NOMO-1 treated with dmso at 0.1 percent for 144 hours (cell line): ENCODE measurements around the gene SEMA5A.
"Not testable (repeated sequence)": the region's sequence is repeated elsewhere in the genome, so short reads cannot be mapped to it uniquely, and the experiment has no call there.

Experiments
- DNase-seq: peaks from one replicate; lab custom pipeline; 2025; ENCODE audit not compliant: unreplicated experiment; lab: John Stamatoyannopoulos, UW

Gene SEMA5A

DNA sequence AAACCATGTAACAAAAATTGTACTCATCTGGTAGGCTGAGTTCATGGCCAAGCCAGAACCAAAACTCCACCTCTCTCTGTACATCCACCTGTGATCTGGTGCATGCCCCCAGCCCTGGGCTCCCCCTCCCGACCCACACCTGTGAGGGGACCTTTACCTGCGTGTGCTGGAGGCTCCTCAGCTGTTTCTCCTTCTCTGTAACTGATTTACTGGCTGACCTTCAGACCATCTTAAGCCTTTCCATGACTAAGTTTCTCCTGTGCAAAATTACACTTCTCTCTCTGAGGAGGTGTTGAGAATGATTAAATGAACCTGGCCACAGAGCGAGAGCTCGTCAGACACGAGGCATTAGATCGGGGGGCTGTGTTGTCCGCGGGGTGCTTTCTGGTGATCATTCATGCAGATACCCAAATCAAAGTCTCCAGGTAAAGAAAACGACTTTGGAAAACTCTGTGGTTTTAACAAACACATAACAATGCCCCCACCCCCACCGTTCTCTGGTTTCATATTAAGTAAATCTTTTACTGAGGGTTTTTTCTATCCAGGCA is 136.4 kb downstream of the SEMA5A start:
- DNase-seq: no peak

DNA sequence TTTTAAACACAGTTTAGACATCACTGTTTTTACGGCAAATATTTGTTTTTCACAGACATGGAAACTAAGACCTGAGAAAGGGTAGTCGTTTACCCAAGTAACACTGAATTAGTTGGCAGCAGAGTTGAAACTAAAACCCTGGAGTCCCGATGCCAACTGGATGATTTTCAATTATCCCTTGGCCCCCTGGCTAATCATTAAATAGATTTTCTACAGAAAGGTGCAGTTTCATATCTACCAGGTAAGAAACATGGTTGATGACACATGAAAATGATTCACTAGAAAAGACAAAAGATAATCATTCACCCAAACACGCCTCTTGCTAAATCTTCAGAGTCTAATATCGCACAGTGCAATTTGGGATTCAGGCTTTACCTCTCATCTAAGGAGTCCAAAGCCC is 136.9 kb downstream of the SEMA5A start:
- DNase-seq: no peak

DNA sequence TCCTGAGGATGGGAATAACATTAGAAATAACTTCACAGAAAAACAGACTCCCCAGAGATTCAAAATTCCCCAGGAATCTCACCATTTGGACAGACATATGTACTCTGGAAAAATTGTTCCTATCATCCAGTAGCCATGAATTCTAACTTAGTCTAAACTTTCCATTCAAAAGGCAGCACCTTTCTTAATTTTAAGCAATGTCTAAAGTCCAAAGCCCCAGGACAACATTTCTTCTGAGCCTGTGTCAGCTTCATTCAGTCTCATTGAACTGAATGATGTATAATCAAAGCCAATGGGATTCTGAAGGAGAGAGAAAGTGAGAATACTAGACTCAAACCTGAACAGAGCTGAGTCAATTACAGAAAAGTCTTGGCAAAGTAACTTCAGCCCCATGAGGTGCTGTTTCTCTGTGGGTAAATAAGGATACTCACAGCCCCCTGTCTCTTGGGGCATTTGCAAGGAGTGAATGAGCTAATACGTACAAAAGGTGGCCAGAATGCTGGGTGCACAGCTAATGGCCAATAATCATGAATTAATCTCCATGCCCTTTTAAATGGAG is 140.6 kb downstream of the SEMA5A start:
- no peak for DNase-seq

DNA sequence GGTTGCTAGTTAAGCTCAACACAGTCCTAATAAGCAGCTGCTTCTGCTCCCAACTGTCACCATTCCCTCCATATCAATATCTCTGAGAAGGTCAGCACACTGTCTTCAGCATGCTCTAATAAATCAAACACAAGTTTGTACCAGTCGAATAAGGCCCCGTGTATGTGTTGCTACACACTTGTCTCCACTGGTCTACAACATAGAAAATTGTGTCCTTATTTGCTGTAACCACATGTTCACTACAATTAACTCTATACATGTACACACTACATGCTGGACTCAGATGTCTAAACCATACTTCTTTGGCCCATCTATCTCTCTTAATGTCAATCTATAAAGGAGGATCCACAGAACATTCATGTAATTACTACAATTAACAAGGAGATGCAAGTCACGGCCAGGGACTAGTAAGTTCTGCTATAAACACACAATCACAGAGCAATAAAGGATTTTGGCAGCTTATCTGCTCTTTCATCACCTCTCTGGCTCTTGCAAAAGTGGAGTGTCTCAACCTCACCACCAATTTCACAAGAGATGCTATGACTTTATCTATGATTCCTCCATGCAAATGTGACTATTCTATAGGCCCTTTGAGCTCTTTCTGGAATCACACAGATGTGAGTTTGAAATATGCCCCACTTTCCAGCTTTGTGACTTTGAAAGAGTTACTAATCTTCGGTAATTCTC is 143.9 kb downstream of the SEMA5A start:
- DNase-seq: no peak

DNA sequence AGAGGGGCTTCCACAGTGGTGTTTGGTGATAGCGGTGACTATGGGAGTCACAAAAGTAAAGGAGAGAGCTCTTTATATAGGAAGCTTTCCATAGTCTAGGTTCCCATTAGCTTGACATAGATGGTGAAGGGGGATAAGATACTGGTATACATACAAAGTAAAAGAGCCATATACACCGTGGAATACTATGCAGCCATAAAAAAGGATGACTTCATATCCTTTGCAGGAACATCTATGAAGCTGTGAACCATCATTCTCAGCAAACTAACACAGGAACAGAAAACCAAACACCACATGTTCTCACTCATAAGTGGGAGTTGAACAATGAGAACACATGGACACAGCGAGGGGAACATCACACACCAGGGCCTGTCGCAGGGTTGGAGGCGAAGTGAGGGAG is 146.1 kb downstream of the SEMA5A start:
- not testable (repeated sequence) for DNase-seq

DNA sequence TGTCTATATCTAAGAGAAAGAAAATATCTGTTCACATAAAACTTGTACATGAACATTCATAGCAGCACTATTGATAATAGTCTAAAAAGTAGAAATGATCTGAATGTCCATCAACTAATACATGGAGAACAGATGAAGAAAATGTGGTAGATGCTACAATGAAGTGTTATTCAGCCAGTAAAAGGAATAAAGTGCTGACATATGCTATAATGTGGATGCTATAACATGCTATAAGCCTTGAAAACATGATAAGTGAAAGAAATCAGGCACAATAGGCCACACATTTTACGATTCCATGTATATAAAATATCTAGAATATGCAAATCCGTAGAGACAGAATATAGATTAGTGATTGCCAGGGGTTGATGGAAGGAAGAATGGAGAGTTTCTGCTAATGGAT is 146.8 kb downstream of the SEMA5A start:
- DNase-seq: no peak

DNA sequence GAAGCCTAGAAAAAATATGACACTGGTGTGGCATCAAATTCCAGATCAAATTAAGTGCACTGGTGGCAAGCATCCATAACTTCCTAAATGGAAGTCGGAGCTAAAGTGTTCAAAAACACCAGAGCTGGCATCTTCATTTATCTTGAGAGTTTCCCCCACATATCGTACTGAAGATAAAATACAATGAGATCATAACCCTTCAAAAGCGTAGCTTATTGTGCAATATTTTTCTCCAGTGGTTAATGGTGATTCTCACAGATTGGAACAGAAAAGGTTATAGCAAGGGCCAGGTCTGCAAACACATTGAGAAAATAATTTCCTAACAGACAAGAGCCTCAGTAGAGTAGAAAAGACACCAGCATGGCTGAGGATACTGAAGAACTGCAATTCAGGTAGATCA is 147.6 kb downstream of the SEMA5A start:
- DNase-seq: no peak

DNA sequence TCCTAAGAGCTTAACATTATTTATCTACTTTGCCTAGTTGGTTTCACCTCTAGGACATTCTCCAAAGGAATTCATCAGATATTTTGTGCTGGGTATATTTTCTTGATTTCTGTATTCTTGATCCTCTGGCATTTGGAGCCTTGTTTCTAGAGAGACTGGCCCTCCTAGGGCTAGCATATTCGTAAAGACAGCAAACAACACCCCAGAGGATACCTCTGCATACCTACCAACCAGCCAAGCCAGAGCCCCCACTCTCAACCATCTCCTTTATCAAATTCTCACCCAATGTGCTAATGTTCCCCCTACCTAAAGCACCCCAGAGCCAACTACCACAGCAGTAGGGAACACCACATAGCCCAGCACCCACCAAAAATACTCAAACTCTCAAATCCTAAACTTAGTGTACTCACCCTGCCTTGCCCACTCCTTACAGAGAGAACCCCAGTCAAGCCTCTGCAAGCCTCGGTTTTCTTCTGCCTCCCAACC is 149.5 kb downstream of the SEMA5A start:
- no peak for DNase-seq

DNA sequence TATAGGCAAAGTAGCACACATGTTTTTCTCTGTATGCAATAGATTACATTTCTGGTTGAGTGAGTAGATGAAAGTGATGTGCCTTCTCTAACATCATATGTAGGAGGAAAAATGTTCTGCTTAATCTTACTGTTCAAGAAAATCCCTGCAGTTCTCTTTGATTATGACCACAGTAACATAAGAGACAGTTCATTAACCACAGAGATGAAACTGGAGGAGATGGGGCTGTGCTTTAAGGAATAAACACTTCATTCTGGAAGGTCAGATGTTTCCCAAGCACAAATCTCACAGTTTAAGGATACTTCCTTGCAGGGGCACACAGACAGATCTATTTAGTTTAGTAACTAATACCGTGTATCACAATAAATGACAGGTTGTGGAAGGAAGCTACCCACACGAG is 150.2 kb downstream of the SEMA5A start:
- no peak for DNase-seq

DNA sequence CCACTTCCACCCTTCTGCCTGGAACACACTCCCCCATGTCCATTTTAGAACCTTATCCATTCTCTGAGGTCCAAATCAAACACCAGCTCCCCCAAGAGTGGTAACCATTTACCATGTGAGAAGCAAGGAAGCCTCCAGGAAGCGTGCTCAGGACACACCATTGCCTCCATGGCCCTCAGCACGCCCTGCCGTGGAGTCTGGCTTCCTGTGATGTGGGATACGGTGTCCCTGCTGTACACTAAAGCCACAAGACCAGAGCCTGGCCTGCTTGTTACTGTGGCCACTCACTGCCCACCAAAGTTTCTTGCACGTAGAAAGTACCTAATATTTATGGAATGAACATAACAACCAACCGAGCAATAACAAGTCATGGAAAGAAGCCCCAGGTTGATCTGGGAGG is 151.7 kb downstream of the SEMA5A start:
- DNase-seq: no peak

DNA sequence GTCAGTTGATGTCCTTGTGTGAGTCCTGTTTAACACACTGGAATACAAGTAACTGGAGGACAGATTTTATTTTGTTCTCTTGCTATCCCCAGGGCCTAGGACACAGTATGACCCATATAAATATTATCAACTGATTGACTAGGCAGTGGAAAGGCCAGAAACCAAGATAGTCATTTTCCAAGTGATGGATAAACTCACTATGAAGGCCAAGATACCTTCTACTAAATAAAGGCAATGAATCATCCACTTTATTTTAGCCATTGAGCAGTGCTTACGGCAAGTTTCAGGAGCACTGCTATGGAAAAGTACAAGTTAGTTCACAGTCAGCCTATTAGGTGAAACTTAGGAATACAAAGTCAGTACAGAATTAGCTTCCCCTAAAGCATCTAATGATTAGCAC is 153.2 kb downstream of the SEMA5A start:
- DNase-seq: no peak

DNA sequence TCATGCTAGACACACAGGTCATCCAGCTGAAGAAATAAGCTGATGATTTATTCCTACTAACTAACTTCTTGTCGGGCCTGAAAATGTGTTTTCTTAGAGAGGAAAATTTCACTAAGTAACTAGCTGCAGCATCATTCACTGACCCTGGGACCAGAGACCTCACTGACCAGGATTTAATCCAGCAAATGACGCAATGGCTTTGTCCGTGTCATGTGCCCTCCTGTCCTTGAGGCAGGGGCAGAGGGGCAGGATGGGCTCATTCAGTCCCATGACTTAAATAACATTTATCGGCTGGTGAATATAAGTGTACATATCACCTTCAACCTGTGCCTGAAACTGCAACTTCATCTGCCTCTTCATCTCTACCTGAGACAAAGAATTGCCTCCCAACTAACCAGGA is 154.8 kb downstream of the SEMA5A start:
- DNase-seq: no peak

DNA sequence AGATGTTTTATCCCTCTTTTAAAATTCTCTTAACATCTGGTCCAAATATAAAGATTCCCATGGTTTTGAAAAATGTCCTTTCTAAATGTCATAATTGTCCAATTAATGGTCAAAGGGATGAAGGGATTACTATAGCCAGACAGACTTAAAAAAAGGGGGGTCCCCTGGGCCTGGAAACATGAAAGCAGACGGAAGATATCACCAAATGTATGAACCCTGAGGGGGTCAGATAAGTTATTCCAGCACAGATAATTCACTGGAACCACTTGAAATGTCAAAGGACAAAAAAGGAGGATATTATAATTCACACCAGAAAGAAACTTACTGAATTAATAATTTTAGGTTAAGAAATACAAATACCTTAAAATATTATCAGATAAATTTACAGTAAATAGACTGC is 155.8 kb downstream of the SEMA5A start:
- no peak for DNase-seq

DNA sequence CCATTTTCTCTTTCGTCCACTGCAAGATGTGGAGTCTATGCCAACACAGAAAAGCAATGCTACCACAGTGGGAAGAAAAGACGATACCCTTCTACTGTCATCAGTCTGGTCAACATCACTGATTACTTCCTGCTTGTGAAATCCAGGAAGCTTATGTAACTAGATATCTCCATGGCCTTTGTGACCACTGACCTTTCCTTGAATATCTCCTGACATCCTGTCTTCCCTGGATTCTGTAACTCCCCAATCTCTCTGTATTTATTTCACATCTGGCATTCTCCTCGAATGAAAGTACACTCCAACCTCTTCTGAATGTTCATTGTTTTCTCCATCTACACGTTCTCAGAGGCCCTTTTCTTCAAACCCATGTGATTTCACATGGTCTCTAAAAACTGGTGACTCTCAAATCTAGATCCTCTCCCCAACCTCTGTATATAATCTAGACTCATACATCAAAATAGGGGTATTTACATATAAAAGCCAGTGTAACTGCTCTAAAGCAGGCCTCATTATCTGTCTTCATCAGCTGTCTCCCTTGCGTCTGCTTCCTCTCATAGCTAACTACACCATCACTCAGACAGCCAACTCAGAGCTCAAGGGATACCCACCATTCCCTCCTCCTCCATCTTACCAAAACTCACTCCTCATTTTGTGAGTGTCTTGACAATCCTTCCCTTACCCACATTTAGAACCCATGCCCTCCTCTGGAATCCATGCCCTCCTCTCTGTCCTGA is 156.8 kb downstream of the SEMA5A start:
- DNase-seq: no peak

DNA sequence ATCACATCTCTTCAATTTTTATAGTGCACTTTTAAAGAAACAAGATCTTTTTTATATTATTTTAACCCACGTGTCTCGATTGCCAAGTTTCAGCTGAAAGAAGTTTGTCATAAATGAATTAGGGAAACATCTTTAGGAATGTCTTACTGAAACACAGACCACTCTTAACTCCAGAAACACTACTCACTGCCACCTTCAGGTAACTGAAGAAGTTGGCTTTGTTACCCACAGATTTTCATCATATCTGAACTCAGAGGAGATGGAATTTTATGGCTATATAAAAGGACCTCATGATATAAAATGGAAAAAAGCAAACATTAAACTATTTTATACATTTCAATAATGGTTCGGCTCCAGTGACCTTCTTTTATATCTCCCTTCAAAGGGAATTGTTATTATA is 158.0 kb downstream of the SEMA5A start:
- no peak for DNase-seq

DNA sequence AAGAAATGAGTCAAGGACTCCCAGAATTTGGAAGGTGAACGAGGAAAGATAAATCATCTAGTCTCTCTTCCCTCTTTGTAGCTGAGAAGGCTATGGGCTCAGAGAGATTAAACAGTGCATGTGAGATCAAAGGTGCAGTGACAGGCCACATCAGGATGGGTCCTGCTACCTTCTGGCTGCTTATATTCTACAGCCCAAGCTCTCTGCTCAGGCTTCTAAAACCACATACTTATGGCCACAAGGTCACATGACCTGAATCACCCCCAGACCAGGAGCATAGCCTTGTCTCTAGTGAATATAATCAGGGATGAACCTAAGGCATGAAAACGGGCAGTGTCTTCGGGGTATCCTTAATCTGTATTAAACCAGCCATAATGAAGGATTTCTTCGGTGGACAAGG is 158.9 kb downstream of the SEMA5A start:
- DNase-seq: no peak

DNA sequence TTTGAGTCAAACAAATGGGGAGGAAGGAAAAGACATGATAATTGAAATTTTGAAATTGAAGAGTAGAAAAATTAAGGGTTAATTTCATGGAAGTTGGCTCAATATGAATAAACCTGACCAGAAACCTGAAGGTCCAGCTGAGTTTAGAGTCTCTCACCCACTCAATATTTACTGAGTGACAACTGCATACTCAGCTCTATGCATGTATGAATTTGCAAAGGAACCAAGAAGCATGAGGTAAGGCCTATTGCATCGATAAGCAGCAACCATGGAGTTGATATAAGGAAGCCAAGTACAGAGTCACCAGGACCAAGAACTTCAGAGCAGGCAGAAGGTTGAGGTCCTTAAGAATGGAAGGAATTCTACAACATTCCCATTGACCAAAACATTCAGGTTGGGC is 163.4 kb downstream of the SEMA5A start:
- no peak for DNase-seq

DNA sequence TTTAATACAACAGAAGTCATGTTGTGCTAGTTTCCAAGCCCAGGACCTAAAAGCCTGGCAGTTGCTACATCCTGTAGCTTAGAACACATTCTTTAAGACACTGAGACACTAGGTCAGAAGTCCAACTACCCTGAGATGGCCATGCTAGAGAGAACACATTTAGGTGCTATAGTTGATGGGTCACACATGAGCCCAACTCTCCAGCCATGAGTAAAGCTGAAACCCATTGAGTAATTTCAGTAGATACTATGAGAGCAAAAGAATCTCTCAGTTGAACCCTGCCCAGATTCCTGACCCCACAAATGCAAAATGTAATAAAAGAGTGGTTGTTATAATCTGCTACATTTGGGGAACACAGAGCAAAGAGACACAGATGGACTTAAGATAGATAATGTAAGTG is 164.4 kb downstream of the SEMA5A start:
- DNase-seq: no peak

DNA sequence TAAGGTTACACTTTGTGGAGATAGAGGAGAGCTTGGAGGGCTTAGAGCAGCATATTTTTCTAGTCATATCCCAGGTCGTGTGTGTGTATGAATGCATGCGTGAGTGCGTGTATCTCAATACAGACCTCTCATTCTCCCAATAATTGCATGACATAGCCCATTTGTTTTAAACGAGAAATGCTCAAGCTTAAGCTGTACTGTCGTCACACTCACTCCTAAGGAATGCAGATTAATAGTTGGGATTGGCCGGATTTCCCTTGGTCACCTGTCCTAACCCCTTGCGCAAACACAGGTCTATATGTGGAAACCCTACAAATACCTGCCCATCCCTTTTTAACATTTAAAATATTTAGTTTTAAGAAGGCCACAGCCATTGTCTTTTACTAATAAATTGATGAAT is 165.8 kb downstream of the SEMA5A start:
- no peak for DNase-seq

DNA sequence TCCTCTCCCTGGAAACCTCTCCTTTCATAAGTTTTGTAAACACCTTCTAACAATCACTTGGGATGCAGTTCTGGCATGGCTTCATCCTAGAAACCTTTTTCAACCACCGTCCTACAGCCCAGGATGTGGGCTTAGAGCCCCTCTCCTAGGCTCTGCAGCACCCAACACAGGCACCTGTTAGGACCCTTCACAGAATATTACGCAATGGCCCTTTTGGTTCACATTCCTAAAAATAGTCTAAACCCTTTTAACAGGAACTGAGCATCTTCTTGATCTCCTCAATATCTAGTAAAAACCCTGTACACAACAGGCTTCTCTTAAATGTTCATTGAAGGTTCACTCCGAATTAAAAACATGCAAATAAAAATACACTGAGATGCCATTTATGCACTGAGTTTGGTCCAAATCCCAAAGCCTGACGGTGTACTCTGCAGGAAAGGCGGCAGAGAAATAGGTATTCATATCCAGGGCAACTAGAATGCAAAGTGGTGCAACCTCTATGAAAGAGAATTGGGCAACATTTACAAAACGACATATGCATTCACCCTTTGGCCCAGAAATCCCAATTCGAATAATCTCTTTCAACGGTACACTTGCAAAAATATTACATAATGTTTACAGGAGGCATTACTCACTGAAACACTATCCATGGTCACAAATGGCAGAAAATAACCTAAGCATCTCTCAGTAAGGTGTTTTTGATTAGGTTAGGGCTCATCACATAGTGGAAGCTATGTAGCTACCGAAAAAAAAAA is 169.3 kb downstream of the SEMA5A start:
- DNase-seq: no peak

DNA sequence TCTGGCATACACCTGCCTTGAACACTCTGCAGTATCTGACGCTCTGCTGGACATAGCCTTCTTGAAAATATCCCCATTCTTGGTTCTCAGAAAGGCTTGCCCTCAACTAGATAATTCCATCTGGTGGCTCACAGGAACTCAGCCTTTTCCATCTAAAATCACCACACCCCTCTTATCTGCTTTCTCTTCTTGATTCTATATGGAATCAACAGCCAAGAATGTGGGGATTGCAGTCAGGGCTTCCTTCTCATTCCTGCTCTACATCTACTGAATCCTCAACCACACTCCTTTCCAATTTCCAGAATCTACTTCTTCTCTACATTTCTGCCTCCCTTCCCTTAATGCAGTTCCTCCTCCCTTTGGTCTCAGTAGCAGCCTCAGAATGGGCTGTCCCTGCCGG is 170.1 kb downstream of the SEMA5A start:
- DNase-seq: no peak
